Mesendoderm (in vitro differentiated cells): ENCODE measurements around the gene ADAM10.

ENCODE experiments used
- DNase-seq: peaks from one replicate; pipeline ENCODE4 v3.0.0; 2013
- H2AK5ac ChIP-seq: 2 replicates; pipeline ENCODE4 v1.6.1; 2013; ENCODE audit warnings: low read length, inconsistent platforms
- H2BK120ac ChIP-seq: 2 replicates; pipeline ENCODE4 v1.6.1; 2013; ENCODE audit warnings: low read depth, mild to moderate bottlenecking, low read length, moderate library complexity, mixed read lengths
- H2BK15ac ChIP-seq: replicated peaks from 2 replicates; pipeline ENCODE4 v1.6.1; 2013; ENCODE audit warnings: low read depth, mild to moderate bottlenecking, moderate library complexity
- H2BK5ac ChIP-seq: 2 replicates; pipeline ENCODE4 v1.6.1; 2013; ENCODE audit warnings: low read length, inconsistent platforms
- H3K18ac ChIP-seq: 2 replicates; pipeline ENCODE4 v1.6.1; 2013; ENCODE audit warnings: mild to moderate bottlenecking, low read length, mixed read lengths
- H3K23ac ChIP-seq: one replicate; pipeline ENCODE4 v1.6.1; 2013; ENCODE audit warnings: low read length
- H3K27ac ChIP-seq: 2 replicates; pipeline ENCODE4 v1.5.1; 2013; ENCODE audit warnings: low read depth, mild to moderate bottlenecking, inconsistent platforms, low read length, moderate library complexity
- H3K27me3 ChIP-seq: 2 replicates; pipeline ENCODE4 v1.6.1; 2013; ENCODE audit warnings: low read length, control low read depth, mild to moderate bottlenecking, inconsistent platforms; ENCODE audit not compliant: insufficient read depth, poor library complexity
- H3K36me3 ChIP-seq: 2 replicates; pipeline ENCODE4 v1.6.1; 2013; ENCODE audit warnings: low read length, inconsistent platforms; ENCODE audit not compliant: control insufficient read depth, insufficient read depth
- H3K4ac ChIP-seq: one replicate; pipeline ENCODE4 v1.6.1; 2013; ENCODE audit warnings: low read depth, mild to moderate bottlenecking, low read length, moderate library complexity
- H3K4me1 ChIP-seq: 2 replicates; pipeline ENCODE4 v1.6.1; 2013; ENCODE audit warnings: low read depth, low read length, inconsistent platforms; ENCODE audit not compliant: control insufficient read depth
- H3K4me2 ChIP-seq: 2 replicates; pipeline ENCODE4 v1.6.1; 2013; ENCODE audit warnings: low read length
- H3K4me3 ChIP-seq: 2 replicates; pipeline ENCODE4 v1.5.1; 2013; ENCODE audit warnings: mild to moderate bottlenecking, low read length
- H3K56ac ChIP-seq: one replicate; pipeline ENCODE4 v1.6.1; 2013; ENCODE audit warnings: low read length
- H3K79me1 ChIP-seq: 2 replicates; pipeline ENCODE4 v1.6.1; 2013; ENCODE audit warnings: low read length, inconsistent platforms
- H3K79me2 ChIP-seq: 2 replicates; pipeline ENCODE4 v1.6.1; 2013; ENCODE audit warnings: mild to moderate bottlenecking, low read length; ENCODE audit not compliant: control insufficient read depth, insufficient read depth
- H3K9ac ChIP-seq: 2 replicates; pipeline ENCODE4 v1.6.1; 2013; ENCODE audit warnings: low read length, inconsistent platforms
- H4K5ac ChIP-seq: one replicate; pipeline ENCODE4 v1.6.1; 2013; ENCODE audit warnings: low read length
- H4K8ac ChIP-seq: one replicate; pipeline ENCODE4 v1.6.1; 2013; ENCODE audit warnings: low read depth, mild to moderate bottlenecking, control low read depth, low read length, moderate library complexity
- WGBS: extraction: QIAGEN DNeasy Blood & Tissue Kit; methylation state at CpG from one replicate; pipeline ENCODE4 v1.1.7; 2013; ENCODE audit warnings: low lambda C conversion rate, missing lambda C conversion rate; ENCODE audit not compliant: insufficient coverage; ENCODE audit errors: extremely low coverage; 5-methylcytosine and 5-hydroxymethylcytosine counted together

The ADAM10 gene

DNA sequence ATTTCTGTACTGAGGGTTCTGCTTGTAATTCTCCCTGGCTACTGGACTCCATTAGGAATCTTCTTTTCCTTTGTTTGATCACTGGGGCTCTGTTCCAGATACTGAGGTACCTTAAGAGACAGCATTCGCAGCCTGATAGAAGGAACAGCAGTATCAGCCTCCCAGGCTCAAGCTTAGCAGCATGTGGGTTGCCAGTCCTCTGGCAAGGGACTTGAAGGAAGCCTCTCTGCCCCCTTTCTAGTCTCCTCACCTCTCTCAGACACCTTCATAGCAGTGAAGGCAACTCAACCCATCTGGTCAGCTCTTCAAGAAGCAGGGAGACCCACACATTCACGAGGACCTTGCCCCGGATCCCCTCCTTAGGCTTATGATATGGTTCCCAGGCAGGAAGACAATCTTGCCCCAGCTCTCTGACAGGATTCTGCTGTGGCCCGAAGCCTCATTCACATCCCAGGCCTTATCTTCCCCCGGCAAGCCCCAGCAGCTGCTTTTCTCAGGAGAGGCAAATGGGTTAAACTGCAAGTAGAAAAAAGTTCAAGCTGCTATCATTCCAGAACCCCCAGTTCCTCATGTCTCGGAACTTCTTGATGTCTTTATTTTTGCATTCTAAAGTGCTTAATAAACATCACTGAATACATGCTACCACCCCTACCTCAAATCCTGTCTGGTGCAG, 164.6 kb downstream of the ADAM10 start:
- Histone ChIP-seq H3K4me3 (no peak overlapping the region), H2BK5ac (no peak overlapping the region), H3K79me1 (no peaks in the 10 kb centered on the region), H3K56ac (peak overlapping the region; percentile 58), H4K8ac (no peak overlapping the region), H3K79me2 (no peaks in the 10 kb centered on the region), H3K18ac (no peak overlapping the region), H2AK5ac (no peak overlapping the region), H3K9ac (no peak overlapping the region), H3K23ac (no peak overlapping the region), H3K4me1 (no peaks in the 10 kb centered on the region), H3K36me3 (no peaks in the 10 kb centered on the region), H3K4me2 (no peak overlapping the region), H2BK120ac (no peak overlapping the region), H3K27ac (no peak overlapping the region), H3K27me3 (no peaks in the 10 kb centered on the region), H2BK15ac (no peak overlapping the region), H3K4ac (no peak overlapping the region), H4K5ac (no peak overlapping the region)
- WGBS, result no CpG with 5 or more reads among the region's 6 CpGs
- DNase-seq, result no peak

DNA sequence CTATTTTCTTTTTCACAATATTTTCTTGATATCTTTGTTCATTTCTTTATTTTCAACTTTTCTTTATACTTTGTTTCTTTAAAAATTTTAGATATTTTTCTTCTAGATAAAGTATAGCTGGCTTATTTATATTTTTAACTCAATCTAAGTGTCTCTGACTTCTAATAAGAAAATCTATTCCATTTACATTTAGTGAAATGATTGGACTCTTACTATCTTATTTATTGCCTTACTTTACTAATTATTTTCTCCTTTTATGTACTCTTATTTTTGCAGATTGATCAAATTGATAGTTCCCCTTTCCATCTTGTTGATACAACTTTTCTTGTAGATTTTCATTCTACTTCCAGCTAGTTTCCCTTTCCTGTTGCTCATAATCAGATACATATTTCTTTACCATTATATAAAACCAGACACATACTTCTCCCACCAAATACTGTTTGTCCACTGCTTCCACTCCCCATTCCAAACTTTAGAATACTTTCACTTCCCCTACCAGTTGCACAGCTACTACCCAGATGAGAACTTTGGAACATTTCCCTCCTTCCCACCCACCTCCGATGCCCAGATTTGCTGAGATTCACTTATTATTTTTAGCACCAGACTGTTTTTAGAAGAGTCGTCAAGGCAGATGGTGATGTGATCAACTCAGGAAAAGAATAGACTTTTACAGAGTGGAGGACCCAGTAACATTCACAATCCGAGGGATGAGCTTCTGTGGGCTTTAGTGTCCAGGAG, 166.2 kb downstream of the ADAM10 start:
- H2BK5ac ChIP-seq, result no peak overlapping the region
- no peak overlapping the region for H3K56ac ChIP-seq
- no peak overlapping the region for H3K9ac ChIP-seq
- H3K36me3 ChIP-seq, result no peaks in the 10 kb centered on the region
- no peak for DNase-seq
- no peaks in the 10 kb centered on the region for H3K27me3 ChIP-seq
- no peaks in the 10 kb centered on the region for H3K79me2 ChIP-seq
- no peak overlapping the region for H3K4ac ChIP-seq
- no peak overlapping the region for H4K5ac ChIP-seq
- no peak overlapping the region for H3K4me2 ChIP-seq
- H3K4me1 ChIP-seq, result no peaks in the 10 kb centered on the region
- no peaks in the 10 kb centered on the region for H3K79me1 ChIP-seq
- H2AK5ac ChIP-seq, result no peak overlapping the region
- no peak overlapping the region for H3K18ac ChIP-seq
- no peak overlapping the region for H4K8ac ChIP-seq
- H3K4me3 ChIP-seq, result no peak overlapping the region
- H2BK120ac ChIP-seq, result no peak overlapping the region
- no peak overlapping the region for H3K23ac ChIP-seq
- WGBS, result no CpG with 5 or more reads among the region's 3 CpGs
- H2BK15ac ChIP-seq, result no peak overlapping the region
- no peak overlapping the region for H3K27ac ChIP-seq

DNA sequence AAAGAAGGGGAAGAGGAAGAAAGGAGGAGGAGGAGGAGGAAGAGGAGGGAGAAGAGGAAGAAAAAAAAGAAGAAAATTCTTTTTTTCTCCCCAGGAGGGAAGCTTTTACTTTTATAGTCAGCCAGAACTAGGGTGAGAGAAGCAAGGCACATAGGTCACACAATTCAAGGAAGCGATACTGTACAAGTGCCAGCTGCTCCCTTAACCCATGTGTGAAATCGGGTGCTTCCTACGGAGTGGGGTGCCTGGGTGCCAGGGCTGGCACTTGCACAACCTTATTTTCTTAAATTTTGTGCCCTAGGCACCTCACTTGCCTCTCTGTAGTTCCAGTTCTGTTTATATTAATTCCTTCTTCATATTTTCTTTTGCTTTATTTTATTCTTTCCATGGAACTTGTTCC, 167.3 kb downstream of the ADAM10 start:
- no peak overlapping the region for H3K4me3 ChIP-seq
- H4K5ac ChIP-seq, result no peak overlapping the region
- no peaks in the 10 kb centered on the region for H3K79me1 ChIP-seq
- no CpG with 5 or more reads among the region's 3 CpGs for WGBS
- no peaks in the 10 kb centered on the region for H3K4me1 ChIP-seq
- H3K56ac ChIP-seq, result no peak overlapping the region
- no peaks in the 10 kb centered on the region for H3K27me3 ChIP-seq
- H3K9ac ChIP-seq, result no peak overlapping the region
- no peaks in the 10 kb centered on the region for H3K36me3 ChIP-seq
- H2BK120ac ChIP-seq, result no peak overlapping the region
- H2BK15ac ChIP-seq, result no peak overlapping the region
- H3K4me2 ChIP-seq, result no peak overlapping the region
- no peak overlapping the region for H2BK5ac ChIP-seq
- DNase-seq, result no peak
- no peak overlapping the region for H3K4ac ChIP-seq
- no peak overlapping the region for H2AK5ac ChIP-seq
- no peak overlapping the region for H3K27ac ChIP-seq
- H3K23ac ChIP-seq, result no peak overlapping the region
- H3K79me2 ChIP-seq, result no peaks in the 10 kb centered on the region
- no peak overlapping the region for H4K8ac ChIP-seq
- H3K18ac ChIP-seq, result no peak overlapping the region

DNA sequence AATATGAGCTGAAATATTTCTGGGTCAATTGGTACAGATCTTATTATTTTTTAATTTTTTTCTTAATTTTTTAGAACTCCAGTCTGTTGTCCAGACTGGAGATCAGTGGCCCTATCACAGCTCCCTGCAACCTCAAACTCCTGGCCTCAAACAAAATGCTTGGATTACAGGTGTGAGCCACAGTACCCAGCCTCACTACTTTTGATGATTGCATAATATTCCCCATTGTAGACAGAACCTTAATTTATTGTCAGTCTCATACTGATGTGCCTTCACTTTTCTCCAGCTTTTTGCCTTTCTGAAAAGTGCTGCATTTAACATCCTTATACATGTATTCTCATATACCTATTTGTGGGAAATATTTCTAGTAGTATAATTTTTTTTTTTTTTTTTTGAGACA, 172.8 kb downstream of the ADAM10 start:
- no peak overlapping the region for H3K23ac ChIP-seq
- no peak overlapping the region for H4K8ac ChIP-seq
- H4K5ac ChIP-seq, result no peak overlapping the region
- H2BK15ac ChIP-seq, result no peak overlapping the region
- H3K79me2 ChIP-seq, result no peaks in the 10 kb centered on the region
- H3K18ac ChIP-seq, result no peak overlapping the region
- H3K56ac ChIP-seq, result no peak overlapping the region
- no peak for DNase-seq
- no peaks in the 10 kb centered on the region for H3K79me1 ChIP-seq
- no peak overlapping the region for H3K4me3 ChIP-seq
- H2BK120ac ChIP-seq, result no peak overlapping the region
- H3K4me1 ChIP-seq, result no peaks in the 10 kb centered on the region
- H3K4me2 ChIP-seq, result no peak overlapping the region
- H3K4ac ChIP-seq, result no peak overlapping the region
- no peak overlapping the region for H3K9ac ChIP-seq
- no peaks in the 10 kb centered on the region for H3K36me3 ChIP-seq
- H2BK5ac ChIP-seq, result no peak overlapping the region
- H2AK5ac ChIP-seq, result no peak overlapping the region
- no peak overlapping the region for H3K27ac ChIP-seq
- no peaks in the 10 kb centered on the region for H3K27me3 ChIP-seq

DNA sequence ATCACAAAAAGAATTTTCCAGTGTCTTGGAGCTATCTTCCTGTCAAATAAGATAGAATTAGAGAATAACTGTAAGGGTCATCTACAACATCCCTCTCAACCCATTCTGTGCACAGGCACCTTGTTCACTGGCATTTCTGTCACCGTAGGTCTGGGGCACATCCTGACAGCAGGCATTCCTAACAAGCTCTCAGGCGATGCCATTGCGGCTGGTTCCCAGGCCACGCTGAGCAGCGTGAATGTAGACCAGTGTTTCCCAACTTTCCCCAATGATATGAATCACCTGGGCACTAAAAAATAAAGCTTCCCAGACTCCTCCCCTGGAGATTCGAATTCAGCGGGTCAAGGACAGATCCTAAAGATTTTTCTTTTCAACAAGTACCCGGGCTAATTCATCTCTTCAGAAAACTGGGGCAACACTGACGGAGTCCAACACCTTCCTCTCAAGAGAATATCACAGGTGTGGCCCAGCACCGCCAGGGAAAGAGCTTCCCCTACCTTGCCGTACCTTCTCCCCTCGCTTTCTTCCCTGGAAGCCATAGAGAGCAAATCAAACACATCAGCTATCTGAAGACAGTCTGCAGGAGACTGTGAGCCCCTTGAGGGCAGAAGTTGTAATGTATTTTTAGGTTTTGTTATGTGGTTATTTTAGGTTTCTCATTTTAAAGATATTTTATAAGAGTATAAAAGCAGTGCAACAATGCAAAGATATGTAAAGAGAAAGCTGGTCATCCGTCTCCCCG, 174.3 kb downstream of the ADAM10 start:
- Histone ChIP-seq H3K9ac (no peak overlapping the region), H2BK5ac (no peak overlapping the region), H4K5ac (no peak overlapping the region), H3K23ac (no peak overlapping the region), H3K79me1 (no peaks in the 10 kb centered on the region), H3K56ac (no peak overlapping the region), H3K4me3 (no peak overlapping the region), H4K8ac (no peak overlapping the region), H3K27me3 (no peaks in the 10 kb centered on the region), H2BK120ac (no peak overlapping the region), H3K27ac (no peak overlapping the region), H2AK5ac (no peak overlapping the region), H3K36me3 (no peaks in the 10 kb centered on the region), H3K4me2 (no peak overlapping the region), H3K18ac (no peak overlapping the region), H2BK15ac (no peak overlapping the region), H3K4ac (no peak overlapping the region), H3K4me1 (no peaks in the 10 kb centered on the region), H3K79me2 (no peaks in the 10 kb centered on the region)
- DNase-seq, result no peak
- WGBS, result no CpG with 5 or more reads among the region's 14 CpGs
